Activated CD4-positive, alpha-beta T cell treated with anti-CD3 and anti-CD28 coated beads, Interleukin-2, amount 10 ng/mL, durations not matched to agents 7 days and 5 days (primary cell): ENCODE data around the gene DPH7. TPM values are rescaled to one million over a fixed set of nuclear protein-coding genes. Genes with fewer than 3 reads are reported as not detected.

Experiments used
- CTCF ChIA-PET: fragments of 350-600 bp; sonication (Branson Sonifier 250); formaldehyde crosslinking; loops from one replicate; lab custom pipeline; 2021; ENCODE audit warnings: antibody characterized with exemption; lab: Charles Lee
- POLR2A ChIA-PET: fragments of 350-600 bp; sonication (Branson Sonifier 250); formaldehyde crosslinking; loops from one replicate; lab custom pipeline; 2021; ENCODE audit warnings: antibody characterized with exemption; lab: Charles Lee
- DNase-seq: peaks from one replicate; pipeline ENCODE4 v3.0.0-alpha.2; 2020
- H3K27ac Mint-ChIP-seq: one replicate; pipeline ENCODE4 v1.8.0; 2021; ENCODE audit warnings: mild to moderate bottlenecking, moderate library complexity, mixed read lengths
- H3K27me3 Mint-ChIP-seq: one replicate; pipeline ENCODE4 v1.8.0; 2021; ENCODE audit warnings: mixed read lengths
- H3K36me3 Mint-ChIP-seq: one replicate; pipeline ENCODE4 v1.8.0; 2021; ENCODE audit warnings: low read depth, mixed read lengths
- H3K4me1 Mint-ChIP-seq: one replicate; pipeline ENCODE4 v1.8.0; 2021; ENCODE audit warnings: mixed read lengths
- H3K4me3 Mint-ChIP-seq: one replicate; pipeline ENCODE4 v1.8.0; 2021; ENCODE audit warnings: mild to moderate bottlenecking, moderate library complexity, mixed read lengths
- H3K9me3 Mint-ChIP-seq: one replicate; pipeline ENCODE4 v1.8.0; 2021; ENCODE audit warnings: mixed read lengths
- total RNA-seq, 2 experiments: library from RNA; stranded (reverse); gene quantifications; one replicate each; pipeline ENCODE4 v1.2.3, GENCODE V29; 2021

DPH7 gene
- total RNA-seq, 2 experiments from 2014 or later, result 31.1 to 34.4 TPM

GRCh38 chr9:137586854-137587253, 8.1 kb upstream of the DPH7 start:
- H3K36me3 Mint-ChIP-seq, result peaks cover 10% of the 10 kb centered on the region
- H3K4me3 Mint-ChIP-seq, result no peak overlapping the region
- no peaks in the 10 kb centered on the region for H3K27me3 Mint-ChIP-seq
- H3K4me1 Mint-ChIP-seq, result peaks cover 19% of the 10 kb centered on the region
- ChIA-PET CTCF (interaction anchor here (1.1 to 4.5 kb wide), 3 partner anchors 8 to 32 kb away, joined by 4 to 37 read pairs (median 5); partner anchors contain the start of gene DPH7), POLR2A (interaction anchor here (1.1 kb wide), 1 partner anchor 18 kb away, joined by 3 read pairs; the partner anchor contains the start of gene ARRDC1)
- no peak for DNase-seq
- no peak overlapping the region for H3K27ac Mint-ChIP-seq
- H3K9me3 Mint-ChIP-seq, result no peaks in the 10 kb centered on the region

DNA sequence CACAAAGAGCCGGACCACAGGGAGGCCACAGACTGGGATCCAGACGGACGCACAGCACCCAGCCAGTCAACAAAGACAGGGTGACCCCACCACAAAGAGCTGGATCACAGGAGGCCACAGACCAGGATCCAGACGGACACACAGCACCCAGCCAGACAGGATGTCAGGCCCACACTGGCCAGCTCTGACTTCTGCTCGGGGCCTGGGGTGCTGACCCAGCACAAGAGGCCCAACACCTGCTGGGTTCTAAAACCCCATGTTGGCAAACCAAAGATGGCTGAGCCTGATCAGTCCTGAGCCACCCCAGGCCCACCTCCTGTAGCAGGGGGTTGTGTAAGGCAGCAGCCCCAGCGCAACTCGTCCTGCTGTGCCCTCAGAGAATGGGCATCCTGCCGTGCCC, 5.2 kb upstream of the DPH7 start:
- Mint-ChIP-seq H3K27ac (no peak overlapping the region), H3K4me1 (peaks cover 15% of the 10 kb centered on the region), H3K9me3 (no peaks in the 10 kb centered on the region), H3K27me3 (no peaks in the 10 kb centered on the region), H3K4me3 (no peak overlapping the region), H3K36me3 (peaks cover 9% of the 10 kb centered on the region)
- ChIA-PET POLR2A (no interaction called here), CTCF (no interaction called here)
- DNase-seq, result no peak

- Mint-ChIP-seq H3K4me1 (peaks cover 11% of the 10 kb centered on the region), H3K9me3 (no peaks in the 10 kb centered on the region), H3K27me3 (no peaks in the 10 kb centered on the region), H3K36me3 (peaks cover 7% of the 10 kb centered on the region), H3K4me3 (no peak overlapping the region), H3K27ac (peak overlapping the region; percentile 0)
- DNase-seq, result no peak
- POLR2A ChIA-PET, result no interaction called here
- CTCF ChIA-PET, result no interaction called here
Measured at GRCh38 chr9:137583347-137583746, 4.6 kb upstream of the DPH7 start.

GRCh38 chr9:137582286-137582860, 3.6 kb upstream of the DPH7 start:
- H3K27ac Mint-ChIP-seq, result no peak overlapping the region
- no peaks in the 10 kb centered on the region for H3K36me3 Mint-ChIP-seq
- CTCF ChIA-PET, result interaction anchor here (0.6 kb wide), 1 partner anchor 94 kb away, joined by 3 read pairs; no protein-coding TSS in a partner anchor
- H3K27me3 Mint-ChIP-seq, result no peaks in the 10 kb centered on the region
- no peaks in the 10 kb centered on the region for H3K9me3 Mint-ChIP-seq
- POLR2A ChIA-PET, result no interaction called here
- H3K4me1 Mint-ChIP-seq, result peaks cover 11% of the 10 kb centered on the region
- DNase-seq, result peak; percentile 35
- H3K4me3 Mint-ChIP-seq, result no peak overlapping the region

- Mint-ChIP-seq H3K4me3 (no peak overlapping the region), H3K4me1 (peaks cover 16% of the 10 kb centered on the region), H3K27ac (no peak overlapping the region), H3K27me3 (no peaks in the 10 kb centered on the region), H3K9me3 (no peaks in the 10 kb centered on the region), H3K36me3 (no peaks in the 10 kb centered on the region)
- CTCF ChIA-PET, result interaction anchor here (0.6 kb wide), 1 partner anchor 95 kb away, joined by 3 read pairs; no protein-coding TSS in a partner anchor
- POLR2A ChIA-PET, result no interaction called here
- DNase-seq, result no peak
Measured at GRCh38 chr9:137581361-137582285, 2.9 kb upstream of the DPH7 start.

DNA sequence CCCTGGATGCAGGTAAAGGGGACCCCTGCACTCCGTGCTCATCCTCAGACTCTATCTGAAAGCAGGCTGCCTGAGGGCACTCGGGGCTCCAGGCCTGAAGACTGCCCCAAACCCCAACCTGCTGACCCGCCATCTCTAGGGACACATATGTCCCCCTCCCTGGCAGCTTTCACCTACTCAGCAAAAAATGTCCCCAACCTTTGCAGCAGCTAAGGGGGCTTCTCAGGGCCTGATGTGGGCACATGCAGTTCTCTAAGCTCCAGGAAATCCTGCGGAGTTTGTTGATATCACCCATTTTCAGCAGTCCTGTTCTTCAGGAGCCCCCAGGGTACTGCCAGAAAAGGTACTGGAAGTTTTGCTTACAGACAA, 2.2 kb upstream of the DPH7 start:
- H3K36me3 Mint-ChIP-seq, result peaks cover 5% of the 10 kb centered on the region
- H3K9me3 Mint-ChIP-seq, result no peaks in the 10 kb centered on the region
- CTCF ChIA-PET, result interaction anchor here (4.9 kb wide), 1 partner anchor 8 kb away, joined by 37 read pairs; the partner anchor contains the start of gene ZMYND19
- H3K27ac Mint-ChIP-seq, result no peak overlapping the region
- no peaks in the 10 kb centered on the region for H3K27me3 Mint-ChIP-seq
- POLR2A ChIA-PET, result no interaction called here
- no peak overlapping the region for H3K4me3 Mint-ChIP-seq
- no peak for DNase-seq
- H3K4me1 Mint-ChIP-seq, result peaks cover 23% of the 10 kb centered on the region

- no peak overlapping the region for H3K27ac Mint-ChIP-seq
- DNase-seq, result peak; percentile 20
- CTCF ChIA-PET, result interaction anchor here (1.0 to 4.9 kb wide), 4 partner anchors 8 to 41 kb away, joined by 3 to 37 read pairs (median 4); partner anchors contain the start of gene ZMYND19
- H3K4me1 Mint-ChIP-seq, result peaks cover 28% of the 10 kb centered on the region
- H3K4me3 Mint-ChIP-seq, result no peak overlapping the region
- POLR2A ChIA-PET, result no interaction called here
- H3K36me3 Mint-ChIP-seq, result peaks cover 11% of the 10 kb centered on the region
- H3K9me3 Mint-ChIP-seq, result no peaks in the 10 kb centered on the region
- no peaks in the 10 kb centered on the region for H3K27me3 Mint-ChIP-seq
Measured at GRCh38 chr9:137580209-137580953, 1.7 kb upstream of the DPH7 start.

DNA sequence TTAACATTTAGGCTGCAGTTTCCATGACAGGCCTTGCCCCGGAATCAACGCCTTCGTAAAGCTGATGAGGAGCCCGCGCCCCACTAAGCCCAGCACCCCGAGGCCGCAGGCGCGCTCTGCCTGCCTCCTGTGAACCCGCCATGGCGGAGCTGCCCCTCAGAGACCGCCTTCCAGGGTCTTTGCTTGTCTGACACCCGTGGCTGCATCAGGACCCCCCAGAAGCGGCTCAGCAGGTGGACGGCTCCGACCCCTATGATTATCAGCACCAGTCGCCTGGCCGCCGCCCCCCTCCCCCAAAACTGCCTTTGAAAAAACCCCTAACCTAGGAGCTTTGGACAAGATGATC, 507 bp upstream of the DPH7 start:
- peak overlapping the region; percentile 79 for H3K4me3 Mint-ChIP-seq
- CTCF ChIA-PET, result interaction anchor here (0.6 to 4.9 kb wide), 8 partner anchors 9 to 157 kb away, joined by 3 to 37 read pairs (median 3); partner anchors contain the start of genes MRPL41 and ZMYND19
- POLR2A ChIA-PET, result interaction anchor here (1.0 kb wide), 1 partner anchor 12 kb away, joined by 3 read pairs; no protein-coding TSS in a partner anchor
- H3K27me3 Mint-ChIP-seq, result no peaks in the 10 kb centered on the region
- H3K27ac Mint-ChIP-seq, result peak overlapping the region; percentile 75
- H3K36me3 Mint-ChIP-seq, result peaks cover 19% of the 10 kb centered on the region
- H3K4me1 Mint-ChIP-seq, result peaks cover 34% of the 10 kb centered on the region
- H3K9me3 Mint-ChIP-seq, result no peaks in the 10 kb centered on the region
- no peak for DNase-seq

DNA sequence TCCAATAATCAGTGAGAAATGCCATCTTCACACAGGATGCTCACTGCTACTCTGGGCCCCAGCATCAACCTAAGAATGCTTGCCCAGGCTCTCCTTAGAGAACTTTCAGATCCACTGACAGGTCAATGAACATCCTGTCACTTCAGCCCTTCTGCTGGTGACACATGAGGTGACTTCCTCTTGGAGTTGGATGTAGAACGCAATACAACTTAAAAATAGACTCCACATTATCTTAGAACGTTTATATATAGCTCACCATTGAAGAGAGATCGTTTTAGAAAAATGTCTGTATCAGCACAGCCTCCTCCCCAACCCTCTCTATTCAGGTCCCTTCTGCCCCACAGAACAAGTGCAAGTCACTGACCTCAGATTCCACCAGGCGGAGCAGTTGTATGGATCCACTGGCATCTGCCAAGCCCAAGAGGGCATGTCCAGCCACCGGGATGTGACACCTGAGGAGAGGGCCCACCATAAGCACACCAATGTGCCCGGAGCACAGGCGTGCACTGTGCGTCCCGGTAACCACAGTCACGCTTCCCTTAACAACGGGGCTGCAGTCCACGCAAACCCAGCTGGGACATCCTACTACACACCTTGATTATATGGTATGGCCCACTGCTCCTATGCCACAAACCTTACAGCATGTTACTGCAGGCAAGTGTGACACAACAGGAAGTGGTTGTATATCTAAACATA, 2.9 kb downstream of the DPH7 start:
- peak overlapping the region; percentile 27 for H3K4me3 Mint-ChIP-seq

DNA sequence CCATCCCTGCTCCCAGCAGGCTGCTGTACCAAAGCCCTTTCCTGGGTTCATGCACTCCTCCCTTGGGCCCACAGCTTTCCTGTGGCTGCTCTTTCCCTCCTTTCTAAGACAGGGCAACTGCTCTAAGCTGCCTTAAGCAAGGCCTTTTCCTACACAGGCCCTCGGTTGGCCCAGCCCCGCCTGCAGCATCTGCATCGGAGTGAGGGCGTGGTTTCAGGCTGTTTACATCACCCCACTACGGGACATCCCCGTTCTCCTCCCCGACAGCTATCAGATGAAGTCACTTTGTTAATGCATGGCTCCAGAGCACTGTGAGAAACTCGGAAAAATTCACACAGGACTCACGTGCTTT, 3.4 kb downstream of the DPH7 start:
- POLR2A ChIA-PET, result no interaction called here
- Mint-ChIP-seq H3K27ac (no peak overlapping the region), H3K4me3 (no peak overlapping the region), H3K27me3 (no peaks in the 10 kb centered on the region), H3K36me3 (peaks cover 41% of the 10 kb centered on the region), H3K9me3 (no peaks in the 10 kb centered on the region), H3K4me1 (peaks cover 37% of the 10 kb centered on the region)
- no peak for DNase-seq
- CTCF ChIA-PET, result interaction anchor here (1.4 kb wide), 1 partner anchor 12 kb away, joined by 3 read pairs; no protein-coding TSS in a partner anchor

More for the DNA sequence above, 2.9 kb downstream of the DPH7 start:
- DNase-seq, result no peak
- no peaks in the 10 kb centered on the region for H3K9me3 Mint-ChIP-seq
- H3K4me1 Mint-ChIP-seq, result peaks cover 34% of the 10 kb centered on the region
- peaks cover 35% of the 10 kb centered on the region for H3K36me3 Mint-ChIP-seq
- ChIA-PET CTCF (interaction anchor here (1.4 to 4.9 kb wide), 3 partner anchors 12 to 29 kb away, joined by 3 to 37 read pairs (median 3); partner anchors contain the start of genes ARRDC1 and ZMYND19), POLR2A (no interaction called here)
- peak overlapping the region; percentile 78 for H3K27ac Mint-ChIP-seq
- H3K27me3 Mint-ChIP-seq, result no peaks in the 10 kb centered on the region

- peaks cover 38% of the 10 kb centered on the region for H3K4me1 Mint-ChIP-seq
- DNase-seq, result no peak
- H3K27ac Mint-ChIP-seq, result no peak overlapping the region
- H3K27me3 Mint-ChIP-seq, result no peaks in the 10 kb centered on the region
- peaks cover 42% of the 10 kb centered on the region for H3K36me3 Mint-ChIP-seq
- CTCF ChIA-PET, result interaction anchor here (0.7 kb wide), 1 partner anchor 657 kb away, joined by 3 read pairs; no protein-coding TSS in a partner anchor
- no peak overlapping the region for H3K4me3 Mint-ChIP-seq
- H3K9me3 Mint-ChIP-seq, result no peaks in the 10 kb centered on the region
- POLR2A ChIA-PET, result no interaction called here
Measured at GRCh38 chr9:137574192-137574591, 4.5 kb downstream of the DPH7 start.

DNA sequence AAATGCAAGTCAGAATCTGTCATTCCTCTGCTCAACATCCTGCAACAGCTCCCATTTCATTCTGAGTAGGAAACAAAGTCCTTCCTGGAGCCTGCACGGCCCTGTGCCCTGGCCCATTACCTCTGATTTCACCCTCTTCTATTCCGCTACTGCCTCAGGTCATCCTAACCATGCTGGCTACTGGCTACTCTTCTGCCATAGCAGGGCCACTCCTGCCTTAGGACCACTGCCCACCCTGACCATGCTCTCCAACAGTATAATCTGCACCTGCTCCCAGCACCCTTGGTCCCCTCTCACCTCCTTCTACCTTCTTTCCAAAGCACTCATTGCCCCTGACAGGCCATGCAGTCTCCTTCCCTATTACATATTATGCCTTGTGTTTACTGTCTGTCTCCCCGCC, 8.2 kb downstream of the DPH7 start:
- no peak overlapping the region for H3K27ac Mint-ChIP-seq
- no peaks in the 10 kb centered on the region for H3K27me3 Mint-ChIP-seq
- CTCF ChIA-PET, result no interaction called here
- POLR2A ChIA-PET, result no interaction called here
- peaks cover 16% of the 10 kb centered on the region for H3K4me1 Mint-ChIP-seq
- no peak for DNase-seq
- no peaks in the 10 kb centered on the region for H3K9me3 Mint-ChIP-seq
- no peak overlapping the region for H3K4me3 Mint-ChIP-seq
- H3K36me3 Mint-ChIP-seq, result peaks cover 33% of the 10 kb centered on the region
